ENCODE measurements around the gene CACNA1B.

DNA sequence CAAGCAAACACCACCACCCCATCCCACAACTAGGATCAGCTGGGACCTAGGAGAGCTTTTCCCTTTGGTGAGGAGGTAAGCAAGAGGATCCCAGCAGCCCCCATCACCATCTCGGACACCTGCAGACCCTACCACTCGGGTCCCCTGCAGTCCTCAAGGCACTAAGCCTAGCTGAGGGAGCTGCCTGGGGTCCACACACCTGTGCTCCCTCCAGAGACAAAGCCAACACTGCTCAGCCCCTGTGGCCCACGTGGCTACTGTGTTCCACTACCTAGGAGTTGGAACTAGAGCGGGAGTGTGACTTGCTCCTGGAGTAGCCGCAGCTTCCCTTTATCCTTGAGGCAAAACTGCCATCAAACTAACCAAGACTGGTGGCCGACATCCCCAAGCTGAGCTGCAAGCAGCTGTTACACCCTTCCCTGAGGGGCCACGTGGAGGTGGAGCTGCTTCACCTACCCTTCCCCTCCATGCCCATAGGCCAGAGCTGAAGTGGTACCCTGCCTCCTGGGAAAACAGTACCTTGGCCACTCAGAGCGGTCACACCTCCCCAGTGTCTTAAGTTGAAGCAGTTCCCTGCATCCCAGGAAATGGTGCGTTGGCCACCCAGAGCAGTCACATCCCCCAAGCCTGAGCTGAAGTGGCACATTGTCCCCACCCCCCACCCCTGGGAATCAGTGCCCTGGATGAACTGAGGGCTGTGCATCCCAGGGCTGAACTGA, 205.5 kb downstream of the CACNA1B start:
- TF ChIP-seq, protein P1, sequence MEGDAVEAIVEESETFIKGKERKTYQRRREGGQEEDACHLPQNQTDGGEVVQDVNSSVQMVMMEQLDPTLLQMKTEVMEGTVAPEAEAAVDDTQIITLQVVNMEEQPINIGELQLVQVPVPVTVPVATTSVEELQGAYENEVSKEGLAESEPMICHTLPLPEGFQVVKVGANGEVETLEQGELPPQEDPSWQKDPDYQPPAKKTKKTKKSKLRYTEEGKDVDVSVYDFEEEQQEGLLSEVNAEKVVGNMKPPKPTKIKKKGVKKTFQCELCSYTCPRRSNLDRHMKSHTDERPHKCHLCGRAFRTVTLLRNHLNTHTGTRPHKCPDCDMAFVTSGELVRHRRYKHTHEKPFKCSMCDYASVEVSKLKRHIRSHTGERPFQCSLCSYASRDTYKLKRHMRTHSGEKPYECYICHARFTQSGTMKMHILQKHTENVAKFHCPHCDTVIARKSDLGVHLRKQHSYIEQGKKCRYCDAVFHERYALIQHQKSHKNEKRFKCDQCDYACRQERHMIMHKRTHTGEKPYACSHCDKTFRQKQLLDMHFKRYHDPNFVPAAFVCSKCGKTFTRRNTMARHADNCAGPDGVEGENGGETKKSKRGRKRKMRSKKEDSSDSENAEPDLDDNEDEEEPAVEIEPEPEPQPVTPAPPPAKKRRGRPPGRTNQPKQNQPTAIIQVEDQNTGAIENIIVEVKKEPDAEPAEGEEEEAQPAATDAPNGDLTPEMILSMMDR (IDR thresholded peaks at IDR 0.05), result no peak
- no peak for TF ChIP-seq POLR2AphosphoS5 (IDR thresholded peaks at IDR 0.05)

Measured in esophagus muscularis mucosa (tissue), 3 donors.